Thoracic aorta (tissue), 2 donors: ENCODE measurements around the gene ULK2. TPM values are rescaled to one million over a fixed set of nuclear protein-coding genes. Genes with fewer than 3 reads are reported as not detected.

Source experiments
- ATAC-seq: fragments of 150-250 bp; one replicate; pipeline ENCODE4 v1.8.0; 2017; ENCODE audit warnings: low read depth; ENCODE audit not compliant: insufficient number of reproducible peaks, low FRiP score
- DNase-seq: peaks from one replicate; pipeline ENCODE4 v3.0.0-alpha.2; 2020; ENCODE audit warnings: low spot score
- H3K27ac ChIP-seq, 2 donors: fragments of 200-600 bp; sonication (generic); 1 replicate in 1 of 2; 2 replicates in 1 of 2; pipeline ENCODE4 v1.5.1; 2016; ENCODE audit warnings: mild to moderate bottlenecking in 2 of 2, moderate library complexity in 2 of 2
- H3K27me3 ChIP-seq: fragments of 200-600 bp; sonication (generic); replicated peaks from 2 replicates; pipeline ENCODE4 v1.6.0; 2016; ENCODE audit warnings: mild to moderate bottlenecking; ENCODE audit not compliant: insufficient read depth
- H3K36me3 ChIP-seq: fragments of 200-600 bp; sonication (generic); one replicate; pipeline ENCODE4 v1.5.1; 2016
- H3K4me1 ChIP-seq, 2 donors: fragments of 200-600 bp; sonication (generic); 1 replicate in 1 of 2; 2 replicates in 1 of 2; pipeline versions ENCODE4 v1.5.1 to v1.6.0; 2016; ENCODE audit warnings: low read depth in 2 of 2, mild to moderate bottlenecking in 1 of 2; ENCODE audit not compliant: control insufficient read depth in 1 of 2
- H3K4me3 ChIP-seq: fragments of 200-600 bp; sonication (generic); 2 replicates; pipeline ENCODE4 v1.5.1; 2016; ENCODE audit warnings: mild to moderate bottlenecking
- H3K9me3 ChIP-seq: fragments of 200-600 bp; sonication (generic); 2 replicates; pipeline ENCODE4 v1.5.1; 2016
- total RNA-seq, 2 donors: library from RNA; depleted of rRNA; stranded (reverse); fragments of >200 nt; gene quantifications; one replicate each; pipeline versions ENCODE4 v1.1.0 to v1.2.3, GENCODE V29; 2016
- TF ChIP-seq, protein P1 (sequence below): fragments of 200-600 bp; sonication (generic); IDR thresholded peaks from one replicate; pipeline ENCODE4 v1.5.1; 2019; ENCODE audit warnings: antibody characterized with exemption

The ULK2 gene
- total RNA-seq, 2 donors from 2014 or later = 24.8 TPM

DNA sequence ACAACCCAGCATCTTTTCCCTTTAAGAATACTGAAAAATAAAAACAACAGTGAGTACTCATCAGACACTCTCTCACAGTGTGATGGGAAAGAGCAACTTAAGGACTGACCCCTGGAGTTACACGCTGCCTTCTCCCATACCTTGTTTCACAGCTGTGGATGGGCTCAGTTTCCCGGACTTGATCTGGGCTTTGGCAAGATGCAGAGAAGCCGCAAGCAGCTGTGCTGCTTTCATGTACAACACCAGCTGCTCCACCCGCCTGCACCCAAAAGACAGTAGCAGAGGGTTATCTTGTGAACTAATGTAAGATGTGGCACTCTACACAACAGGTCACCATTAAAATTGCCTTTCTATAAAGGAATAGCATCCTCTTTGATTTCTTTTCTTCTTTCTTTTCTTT is 86.9 kb downstream of the ULK2 start:
- DNase-seq (no peak), ATAC-seq (no peak)
- H3K27me3 ChIP-seq = no peaks in the 10 kb centered on the region
- H3K36me3 ChIP-seq = peaks cover 23% of the 10 kb centered on the region
- no peak overlapping the region for H3K27ac ChIP-seq
- no peaks in the 10 kb centered on the region for H3K4me1 ChIP-seq
- TF ChIP-seq, protein P1, sequence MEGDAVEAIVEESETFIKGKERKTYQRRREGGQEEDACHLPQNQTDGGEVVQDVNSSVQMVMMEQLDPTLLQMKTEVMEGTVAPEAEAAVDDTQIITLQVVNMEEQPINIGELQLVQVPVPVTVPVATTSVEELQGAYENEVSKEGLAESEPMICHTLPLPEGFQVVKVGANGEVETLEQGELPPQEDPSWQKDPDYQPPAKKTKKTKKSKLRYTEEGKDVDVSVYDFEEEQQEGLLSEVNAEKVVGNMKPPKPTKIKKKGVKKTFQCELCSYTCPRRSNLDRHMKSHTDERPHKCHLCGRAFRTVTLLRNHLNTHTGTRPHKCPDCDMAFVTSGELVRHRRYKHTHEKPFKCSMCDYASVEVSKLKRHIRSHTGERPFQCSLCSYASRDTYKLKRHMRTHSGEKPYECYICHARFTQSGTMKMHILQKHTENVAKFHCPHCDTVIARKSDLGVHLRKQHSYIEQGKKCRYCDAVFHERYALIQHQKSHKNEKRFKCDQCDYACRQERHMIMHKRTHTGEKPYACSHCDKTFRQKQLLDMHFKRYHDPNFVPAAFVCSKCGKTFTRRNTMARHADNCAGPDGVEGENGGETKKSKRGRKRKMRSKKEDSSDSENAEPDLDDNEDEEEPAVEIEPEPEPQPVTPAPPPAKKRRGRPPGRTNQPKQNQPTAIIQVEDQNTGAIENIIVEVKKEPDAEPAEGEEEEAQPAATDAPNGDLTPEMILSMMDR = no peak
- no peak overlapping the region for H3K4me3 ChIP-seq
- no peaks in the 10 kb centered on the region for H3K9me3 ChIP-seq

DNA sequence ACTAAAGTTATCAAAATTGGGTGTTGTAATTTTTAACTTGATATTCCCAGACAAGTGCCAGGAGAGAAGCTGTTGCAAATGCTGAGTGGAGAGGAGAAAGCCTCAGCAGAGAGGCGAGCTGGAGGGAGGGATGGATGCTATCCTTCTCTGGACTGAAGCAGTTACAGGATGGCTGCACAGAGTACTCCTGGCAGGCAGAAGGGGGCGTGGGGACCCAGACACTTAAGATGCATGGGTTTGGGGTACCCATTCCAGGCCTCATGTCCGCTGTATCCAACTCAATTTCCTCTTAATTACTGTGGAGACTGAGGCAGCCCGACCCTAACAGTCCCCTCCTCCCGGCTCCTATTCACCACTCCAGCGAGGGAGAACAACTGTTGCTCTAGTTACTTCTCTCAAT is 94.2 kb downstream of the ULK2 start:
- Histone ChIP-seq H3K27me3 (no peaks in the 10 kb centered on the region), H3K4me3 (no peak overlapping the region), H3K9me3 (no peaks in the 10 kb centered on the region), H3K36me3 (peaks cover 31% of the 10 kb centered on the region), H3K27ac (no peak overlapping the region), H3K4me1 (peaks cover 6 to 17% of the 10 kb centered on the region in 2 donors)
- TF ChIP-seq, protein P1 = no peak
- DNase-seq (no peak), ATAC-seq (no peak)

DNA sequence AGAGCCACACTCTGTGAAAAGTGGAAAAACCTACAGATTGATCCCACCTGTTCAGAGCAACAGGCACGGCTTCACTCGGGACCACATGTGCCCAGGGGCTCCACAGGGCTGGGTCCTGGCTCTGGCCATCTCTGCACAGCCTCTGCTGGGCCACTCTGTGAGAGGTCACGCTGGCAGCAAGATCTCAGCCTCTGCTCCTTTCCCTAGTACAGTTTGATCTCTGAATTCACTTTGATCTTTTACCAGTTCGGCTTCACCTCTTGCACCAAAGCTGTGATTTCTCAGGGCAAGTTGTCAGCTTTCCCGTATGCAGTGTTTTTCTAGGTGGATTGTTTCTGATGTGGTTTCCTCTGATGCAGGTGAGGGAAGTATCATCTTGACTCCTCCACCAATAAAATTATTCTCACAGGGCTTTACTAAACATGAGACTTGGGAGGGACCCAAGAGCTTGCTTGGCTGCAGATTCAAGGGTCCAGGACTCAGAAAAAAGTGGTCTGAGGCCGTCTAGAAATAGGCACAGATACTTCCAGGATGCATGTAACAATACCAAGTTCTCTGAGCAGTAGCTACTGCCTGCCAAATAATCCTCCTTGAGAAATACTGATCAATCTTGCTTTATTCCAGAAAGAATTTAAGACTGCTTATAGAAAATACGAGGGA is 95.6 kb downstream of the ULK2 start:
- H3K36me3 ChIP-seq = peaks cover 23% of the 10 kb centered on the region
- ATAC-seq = no peak
- H3K27ac ChIP-seq = peak overlapping the region; percentile 7 to 23
- no peaks in the 10 kb centered on the region for H3K27me3 ChIP-seq
- TF ChIP-seq, protein P1 = no peak
- no peaks in the 10 kb centered on the region for H3K9me3 ChIP-seq
- H3K4me3 ChIP-seq = no peak overlapping the region
- peaks cover 6 to 17% of the 10 kb centered on the region in 2 donors for H3K4me1 ChIP-seq
- DNase-seq = no peak

DNA sequence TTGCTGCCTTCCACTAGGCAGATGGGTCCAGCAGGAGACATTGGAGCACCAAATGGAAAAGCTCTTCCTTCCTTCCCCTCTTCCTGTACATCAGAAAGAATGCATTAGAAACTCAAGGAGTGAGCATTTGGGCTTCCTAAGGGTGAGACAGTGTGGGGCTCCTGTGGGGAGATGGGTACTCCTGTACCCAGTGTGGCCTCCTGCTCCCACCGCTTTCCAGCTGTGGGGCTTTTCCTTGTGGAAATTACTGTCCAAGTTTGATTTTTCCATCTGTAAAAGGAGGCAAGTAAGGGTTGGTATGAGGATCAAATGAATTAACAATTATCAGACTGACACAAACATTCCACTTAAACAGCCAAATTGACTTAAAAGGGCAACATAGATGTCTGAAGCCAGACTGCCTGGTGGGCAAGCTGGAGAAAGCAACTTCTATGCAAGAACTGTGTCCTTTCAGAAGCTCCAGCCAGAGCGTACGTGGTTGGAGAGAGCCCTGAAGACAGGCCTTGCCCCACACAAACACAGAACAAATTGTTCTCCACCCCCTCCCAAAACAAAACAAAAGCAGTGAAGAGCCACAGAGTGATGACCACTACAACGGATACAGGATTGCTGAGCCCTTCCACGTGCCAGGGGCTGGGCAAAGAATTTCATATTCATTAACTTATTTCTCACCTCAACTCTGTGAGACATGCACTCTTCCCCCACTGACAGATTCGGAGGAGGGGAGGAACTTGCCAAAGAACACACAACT is 96.6 kb downstream of the ULK2 start:
- DNase-seq (no peak), ATAC-seq (no peak)
- Histone ChIP-seq H3K27ac (peak overlapping the region; percentile 7 to 23), H3K4me1 (peaks cover 6 to 17% of the 10 kb centered on the region in 2 donors), H3K9me3 (no peaks in the 10 kb centered on the region), H3K4me3 (no peak overlapping the region), H3K27me3 (no peaks in the 10 kb centered on the region), H3K36me3 (peaks cover 16% of the 10 kb centered on the region)
- TF ChIP-seq, protein P1 = no peak

GRCh38 chr17:19769946-19770652 is 97.6 kb downstream of the ULK2 start:
- TF ChIP-seq, protein P1 = no peak
- Histone ChIP-seq H3K36me3 (peaks cover 8% of the 10 kb centered on the region), H3K27ac (no peak overlapping the region), H3K9me3 (no peaks in the 10 kb centered on the region), H3K4me3 (no peak overlapping the region), H3K4me1 (peaks cover 6 to 17% of the 10 kb centered on the region in 2 donors), H3K27me3 (no peaks in the 10 kb centered on the region)
- ATAC-seq (no peak), DNase-seq (no peak)
